Measurements from ENCODE around the gene ZIC5.
"Not testable (repeated sequence)": the region's sequence is repeated elsewhere in the genome, so short reads cannot be mapped to it uniquely, and the experiment has no call there.

ZIC5 gene

DNA sequence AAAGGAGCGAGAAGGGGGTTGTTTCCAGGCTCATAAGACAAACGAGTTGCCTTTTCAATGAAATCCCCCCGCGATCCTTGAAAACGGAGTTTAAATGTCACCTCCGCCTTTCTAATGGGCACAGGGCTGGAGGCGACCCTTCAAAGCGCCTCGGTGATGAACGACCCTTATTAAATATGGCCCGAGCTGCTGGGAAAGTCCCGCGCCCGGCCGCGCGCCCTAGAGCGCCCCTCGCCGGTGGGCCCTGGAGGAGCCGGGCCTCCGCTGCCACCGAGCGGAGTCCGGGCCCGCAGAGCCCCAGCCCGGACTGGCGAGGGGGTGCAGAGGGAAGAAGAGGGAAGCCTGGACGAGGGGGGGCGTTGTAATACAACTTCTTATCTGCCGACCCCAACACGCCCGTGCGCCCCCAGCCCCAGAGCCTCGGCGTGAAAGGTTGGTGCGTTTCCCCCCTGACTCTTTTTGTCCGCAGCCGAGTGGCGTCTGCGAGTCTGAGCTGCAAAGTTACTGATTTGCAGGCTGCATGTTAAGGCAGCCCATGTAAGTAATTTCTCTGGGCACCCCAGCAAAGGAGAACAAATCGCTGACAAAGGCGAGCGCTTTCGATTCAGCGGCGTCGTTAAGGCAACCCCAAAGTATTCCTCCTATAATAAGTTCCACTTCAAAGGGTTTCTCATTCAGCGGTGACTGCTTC is 11.9 kb downstream of the ZIC5 start:
- DNase-seq (ENCODE audit: low spot score), result peak; percentile 52

GRCh38 chr13:99959127-99959539 is 12.4 kb downstream of the ZIC5 start:
- DNase-seq (ENCODE audit: low spot score), result peak; percentile 77

DNA sequence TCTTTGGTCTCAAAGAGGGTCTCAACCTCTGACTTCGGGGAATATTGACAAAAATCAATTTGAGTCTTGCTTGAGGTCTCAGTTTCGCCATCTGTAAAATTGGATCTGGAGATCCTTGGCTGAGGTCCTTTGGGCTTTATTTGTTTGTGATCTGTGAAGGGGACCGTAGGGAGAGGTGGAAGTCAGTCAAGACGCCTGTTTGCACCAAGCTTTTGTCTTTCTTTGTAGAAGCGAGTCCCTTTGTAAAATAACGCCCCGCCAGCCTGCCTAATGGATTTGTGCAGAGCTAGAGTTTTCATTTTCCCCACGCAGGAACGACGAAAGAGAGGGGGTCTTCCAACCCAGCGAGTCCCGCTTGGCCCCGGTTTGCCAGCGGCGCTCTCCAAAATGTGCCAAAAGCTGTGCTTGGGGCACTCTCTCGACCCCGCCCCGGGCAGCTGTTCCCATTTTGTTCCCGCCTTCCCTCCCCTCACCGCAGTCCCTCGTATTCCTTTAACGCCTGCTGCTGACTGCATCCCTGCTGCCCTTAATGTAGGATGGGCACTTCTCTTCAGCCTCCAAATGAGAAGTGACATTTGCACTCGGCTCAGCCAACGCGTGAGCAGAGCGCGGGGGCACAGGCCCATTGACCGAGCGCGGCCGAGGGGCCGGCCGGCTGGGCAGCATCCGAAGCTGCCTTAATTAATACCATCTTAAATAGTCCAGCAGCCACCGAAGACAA is 13.0 kb downstream of the ZIC5 start:
- no peak for DNase-seq (ENCODE audit: low spot score)

DNA sequence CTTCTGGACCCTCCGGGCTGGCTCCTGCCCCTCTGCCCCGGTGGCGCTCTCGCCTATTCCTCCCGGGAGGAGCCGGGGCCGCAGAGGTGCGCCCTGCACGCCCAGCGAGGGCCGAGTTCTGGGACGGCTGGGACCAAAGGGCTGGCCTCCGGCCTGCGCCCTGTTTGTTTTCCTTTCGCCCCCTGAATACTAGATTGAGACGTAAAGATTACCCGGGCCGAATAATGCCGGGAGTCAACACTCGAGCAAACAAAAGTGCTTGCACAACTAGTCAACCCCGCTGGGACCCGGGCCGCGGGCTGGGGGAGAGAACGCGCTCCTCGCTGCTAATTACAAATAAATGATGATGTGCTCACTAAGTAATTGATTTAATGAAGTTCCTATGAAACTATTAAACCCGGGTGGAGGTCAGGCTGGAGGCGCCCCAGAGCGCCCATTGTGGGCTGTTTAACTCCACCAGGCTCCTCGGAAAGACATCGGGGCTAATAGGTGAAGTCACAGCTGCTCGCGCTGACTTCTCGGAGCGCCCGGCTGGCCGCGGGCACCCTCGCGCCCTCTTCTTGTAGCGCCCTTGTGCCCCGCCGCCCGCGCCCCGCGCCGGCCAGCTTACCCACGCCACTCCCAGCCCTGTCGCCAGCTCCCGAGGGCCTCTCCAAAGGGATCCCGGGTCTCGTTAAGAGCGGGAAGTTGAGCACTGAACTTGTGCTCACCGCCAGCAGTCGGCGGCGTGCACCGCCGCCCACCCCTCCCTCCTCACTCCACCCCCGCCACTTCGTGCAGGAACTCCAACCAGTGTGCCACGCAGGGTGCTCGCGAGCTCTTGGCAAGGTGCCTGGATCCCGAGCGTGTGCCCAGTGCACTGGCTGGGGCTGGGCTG is 14.9 kb downstream of the ZIC5 start:
- DNase-seq (ENCODE audit: low spot score), result no peak

- DNase-seq (ENCODE audit: low spot score), result no peak
These were observed 15.7 kb downstream of the ZIC5 start for GRCh38 chr13:99955747-99956472.

GRCh38 chr13:99955107-99955746 is 16.3 kb downstream of the ZIC5 start:
- no peak for DNase-seq (ENCODE audit: low spot score)

DNA sequence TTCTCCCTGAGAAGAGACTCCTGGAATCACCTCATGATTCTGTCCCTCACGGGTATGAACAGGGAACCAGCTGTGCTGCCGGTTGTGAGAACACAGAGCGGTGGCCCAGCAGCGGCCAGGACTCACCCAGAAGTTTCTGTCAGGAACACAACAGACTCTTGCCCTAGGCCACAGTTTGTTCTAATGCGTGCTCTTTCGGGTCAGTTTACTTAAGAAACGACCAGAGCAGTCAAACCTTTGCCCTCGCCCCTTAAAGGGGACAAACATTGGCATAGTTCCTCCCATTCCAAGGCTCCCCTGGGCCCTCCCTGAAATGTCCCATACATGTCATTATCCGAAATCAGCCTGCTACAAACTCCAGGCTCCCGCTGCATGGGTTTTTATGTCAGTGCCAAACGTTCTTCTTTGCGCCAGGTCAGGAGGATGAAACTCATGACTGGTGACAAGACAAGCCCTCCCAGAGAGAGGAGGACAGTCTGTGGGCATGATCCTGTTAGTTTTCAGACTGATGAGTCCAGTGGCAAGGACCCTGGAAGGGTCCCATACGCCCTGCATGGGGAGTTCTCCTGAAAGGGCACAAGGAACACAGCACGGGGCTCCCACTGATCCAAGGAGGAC is 18.3 kb downstream of the ZIC5 start:
- no peak for DNase-seq (ENCODE audit: low spot score)

- not testable (repeated sequence) for DNase-seq (ENCODE audit: low spot score)
These were observed 19.9 kb downstream of the ZIC5 start for GRCh38 chr13:99951666-99952065.

- no peak for DNase-seq (ENCODE audit: low spot score)
These were observed 21.7 kb downstream of the ZIC5 start for GRCh38 chr13:99949679-99950413.

GRCh38 chr13:99948907-99949678 is 22.5 kb downstream of the ZIC5 start:
- no peak for DNase-seq (ENCODE audit: low spot score)

GRCh38 chr13:99948411-99948810 is 23.2 kb downstream of the ZIC5 start:
- no peak for DNase-seq (ENCODE audit: low spot score)

DNA sequence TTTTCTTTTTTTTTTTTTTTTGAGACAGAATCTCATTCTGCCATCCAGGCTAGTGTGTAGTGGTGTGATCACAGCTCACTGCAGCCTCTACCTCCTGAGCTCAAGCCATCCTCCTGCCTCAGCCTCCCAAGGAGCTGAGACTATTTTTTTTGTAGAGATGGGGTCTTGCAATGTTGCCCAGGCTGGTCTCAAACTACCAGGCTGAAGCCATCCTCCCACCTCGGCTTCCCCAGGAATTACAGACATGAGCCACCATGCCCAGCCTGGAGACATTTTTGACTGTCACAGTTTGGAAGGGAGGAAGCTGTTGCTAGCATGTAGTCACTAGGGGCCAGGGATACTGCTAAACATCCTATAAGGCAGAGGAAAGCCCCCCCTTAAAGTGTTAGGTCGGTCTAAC is 23.9 kb downstream of the ZIC5 start:
- DNase-seq (ENCODE audit: low spot score), result no peak

DNA sequence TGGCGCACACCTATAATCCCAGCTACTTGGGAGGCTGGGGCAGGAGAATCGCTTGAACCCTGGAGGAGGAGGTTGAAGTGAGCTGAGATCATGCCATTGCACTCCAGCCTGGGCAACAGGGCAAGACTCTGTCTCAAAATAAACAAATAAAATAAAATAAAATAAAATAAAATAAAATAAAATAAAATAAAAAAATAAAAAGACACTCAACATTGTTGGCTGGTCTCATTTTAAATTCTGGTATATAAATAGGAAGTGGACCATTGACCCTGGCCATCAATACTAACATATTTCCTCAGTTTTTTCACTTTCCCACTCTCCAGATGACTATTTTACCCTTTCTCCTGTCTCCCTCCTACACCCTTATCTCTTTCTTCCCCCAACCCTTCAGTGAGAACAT is 26.1 kb downstream of the ZIC5 start:
- DNase-seq (ENCODE audit: low spot score), result not testable (repeated sequence)

GRCh38 chr13:99944606-99945005 is 27.0 kb downstream of the ZIC5 start:
- no peak for DNase-seq (ENCODE audit: low spot score)

- no peak for DNase-seq (ENCODE audit: low spot score)
These were observed 27.5 kb downstream of the ZIC5 start for GRCh38 chr13:99944102-99944501.

DNA sequence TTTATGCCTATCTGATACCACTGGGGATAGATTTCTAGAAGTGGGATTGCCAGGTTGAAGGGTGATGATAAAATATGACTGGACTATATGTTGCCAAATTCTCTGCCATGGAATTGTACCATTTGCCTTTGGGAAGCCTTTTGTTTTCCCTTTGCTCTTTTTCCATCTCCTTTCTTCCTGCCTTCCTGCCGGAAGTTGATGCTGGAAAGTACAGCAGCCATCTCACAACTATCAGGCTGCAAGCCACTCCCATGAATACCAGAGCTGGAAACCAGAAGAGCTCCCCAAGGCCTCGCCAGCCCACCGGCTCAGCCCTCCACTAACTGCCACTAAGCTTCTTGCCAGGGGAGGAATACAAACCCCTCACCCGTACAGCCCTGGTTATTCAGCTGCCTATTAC is 29.7 kb downstream of the ZIC5 start:
- DNase-seq (ENCODE audit: low spot score), result no peak

DNA sequence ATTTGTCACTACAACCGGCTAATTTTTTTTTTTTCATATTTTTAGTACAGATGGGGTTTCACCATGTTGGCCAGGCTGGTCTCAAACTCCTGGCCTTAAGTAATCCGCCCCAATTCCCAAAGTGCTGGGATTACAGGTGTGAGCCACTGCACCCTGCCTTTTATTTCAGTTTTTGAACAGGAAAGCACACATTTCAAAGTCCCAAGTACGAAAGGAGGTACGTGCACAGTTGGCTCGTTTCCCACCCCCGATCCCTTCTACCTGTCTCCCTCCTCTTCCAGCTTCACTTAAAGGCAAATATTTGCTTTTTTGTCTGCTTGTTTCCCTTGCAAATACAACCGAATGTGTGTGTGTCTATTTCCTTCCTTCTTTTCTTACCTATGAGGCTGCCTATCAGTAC is 30.5 kb downstream of the ZIC5 start:
- no peak for DNase-seq (ENCODE audit: low spot score)

DNA sequence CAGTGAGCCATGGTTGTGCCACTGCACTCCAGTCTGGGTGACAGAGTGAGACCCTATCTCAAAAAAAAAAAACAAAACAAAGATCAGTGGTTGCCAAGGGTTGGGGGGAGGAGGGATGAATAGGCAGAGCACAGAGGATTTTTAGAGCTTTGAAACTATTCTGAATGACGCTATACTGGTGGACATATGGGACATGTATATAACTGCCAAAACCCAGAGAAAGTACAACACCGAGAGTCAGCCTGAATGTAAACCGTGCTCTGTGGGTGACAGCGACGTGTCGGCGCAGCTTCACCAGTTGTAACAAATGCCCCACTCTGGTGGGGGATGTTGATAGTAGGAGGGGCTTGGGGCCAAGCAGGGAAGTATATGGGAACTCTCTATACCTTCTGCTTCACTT is 32.9 kb downstream of the ZIC5 start:
- DNase-seq (ENCODE audit: low spot score), result no peak

GRCh38 chr13:99935772-99936171 is 35.8 kb downstream of the ZIC5 start:
- no peak for DNase-seq (ENCODE audit: low spot score)

DNA sequence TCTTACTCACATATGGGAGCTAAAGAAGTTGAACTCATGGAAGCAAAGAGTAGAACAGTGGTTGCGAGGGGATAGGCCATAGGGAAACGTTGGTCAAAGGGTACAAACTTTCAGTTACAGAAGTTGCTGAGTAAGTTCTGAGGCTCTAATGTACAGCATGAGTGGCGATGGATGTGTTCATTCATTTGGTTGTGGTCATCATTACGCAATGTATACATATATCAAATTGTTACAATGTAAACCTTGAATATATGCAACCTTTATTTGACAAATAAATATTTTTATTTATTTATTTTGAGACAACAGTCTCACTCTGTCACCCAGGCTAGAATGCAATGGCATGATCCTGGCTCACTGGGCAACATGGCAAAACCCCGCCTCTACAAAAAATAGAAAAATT is 38.7 kb downstream of the ZIC5 start:
- DNase-seq (ENCODE audit: low spot score), result no peak

All from pons (tissue), 1 donor.